ENCODE results near the gene INAVA.
A peak's percentile ranks its signal among the peaks of the same experiment; 100 is the strongest.
"Not testable (repeated sequence)": the region's sequence is repeated elsewhere in the genome, so short reads cannot be mapped to it uniquely, and the experiment has no call there.

INAVA gene

DNA sequence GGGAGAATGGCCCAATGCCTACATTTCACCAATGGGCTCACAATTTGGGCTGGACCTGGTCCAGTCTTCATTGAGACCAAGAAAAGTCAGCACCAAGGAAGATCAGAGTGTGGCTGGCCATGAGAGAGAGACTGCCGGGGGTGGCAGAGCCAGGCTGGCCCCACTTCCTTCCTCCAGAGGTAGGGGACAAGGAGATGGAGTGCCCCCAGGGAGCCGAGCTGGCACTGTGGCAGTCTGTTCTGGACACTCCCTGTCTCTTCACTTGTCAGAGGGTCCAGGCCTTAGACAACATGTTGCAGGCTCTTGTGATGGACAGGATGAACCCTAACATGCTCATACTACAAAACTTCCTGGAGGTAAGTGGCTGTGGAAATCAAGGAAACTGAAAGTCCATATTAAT lies 27.7 kb downstream of the INAVA start:
- no peak for DNase-seq

DNA sequence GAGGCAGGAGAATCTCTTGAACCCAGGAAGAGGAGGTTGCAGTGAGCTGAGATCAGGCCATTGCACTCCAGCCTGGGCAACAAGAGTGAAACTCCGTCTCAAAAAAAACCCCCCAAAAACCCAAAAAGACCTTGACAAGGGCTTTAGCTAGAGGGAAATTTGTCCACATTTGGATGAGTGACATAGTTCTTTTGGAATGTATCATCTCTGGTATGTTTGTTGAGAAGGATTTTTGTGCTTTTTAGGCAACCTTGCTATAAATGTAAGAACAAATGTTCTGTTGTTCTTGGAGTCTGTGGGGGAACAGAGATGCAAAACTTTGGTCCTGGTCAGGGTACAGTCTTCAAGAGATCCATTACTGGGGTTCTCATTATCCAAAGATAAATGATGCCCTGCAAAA lies 28.9 kb downstream of the INAVA start:
- no peak for DNase-seq

DNA sequence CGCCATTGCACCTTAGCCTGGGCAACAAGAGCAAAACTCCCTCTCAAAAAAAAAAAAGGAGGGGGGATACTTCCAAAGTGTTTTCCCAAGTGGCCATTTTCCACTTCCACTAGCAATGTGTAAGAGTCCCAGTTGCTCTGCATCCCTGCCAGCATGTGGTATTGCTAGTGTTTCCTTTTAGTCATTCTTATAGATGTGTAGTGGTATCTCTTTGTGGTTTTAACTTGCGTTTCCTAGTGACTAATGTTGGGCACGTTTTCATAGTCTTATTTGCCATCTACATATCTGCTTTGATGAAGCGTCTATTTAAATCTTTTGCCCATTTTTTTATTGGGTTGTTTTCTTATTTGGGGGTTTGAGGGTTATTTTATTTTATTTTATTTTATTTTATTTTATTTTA lies 31.1 kb downstream of the INAVA start:
- DNase-seq, result no peak

DNA sequence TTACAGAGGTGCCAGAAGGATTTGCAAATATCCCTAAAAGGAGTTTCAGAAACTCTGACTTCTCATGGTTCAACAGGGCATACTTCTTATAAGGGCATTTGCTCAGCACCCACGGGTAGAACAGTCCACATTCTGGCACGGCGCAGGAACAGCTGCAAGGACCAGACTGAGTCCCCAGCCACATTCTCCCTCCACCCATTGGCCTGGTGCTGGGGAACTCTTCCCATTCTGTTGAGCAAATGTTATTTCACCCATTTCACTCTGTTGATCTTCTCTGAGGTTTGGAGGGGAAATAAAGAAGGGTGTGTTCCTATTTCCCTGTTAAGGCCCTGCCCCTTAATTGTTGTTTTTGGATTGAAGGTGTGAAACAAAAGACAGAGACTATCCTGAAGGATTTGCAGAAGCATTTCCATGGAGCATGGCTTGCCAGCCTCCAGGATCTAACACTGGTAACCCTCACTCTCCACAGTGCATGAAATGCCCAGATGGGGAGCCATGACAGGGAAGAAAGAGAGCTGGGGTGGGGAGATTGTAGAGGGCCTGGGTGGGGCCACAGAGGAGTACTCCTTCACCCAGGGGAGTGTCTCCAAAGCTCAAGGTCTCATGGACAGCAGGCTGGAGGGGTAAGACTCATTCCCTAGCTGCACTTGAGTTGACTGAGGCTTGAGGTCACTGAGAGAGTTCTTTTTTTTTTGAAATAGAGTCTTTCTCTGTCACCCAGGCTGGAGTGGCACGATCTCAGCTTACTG lies 35.0 kb downstream of the INAVA start:
- DNase-seq, result peak; percentile 29

DNA sequence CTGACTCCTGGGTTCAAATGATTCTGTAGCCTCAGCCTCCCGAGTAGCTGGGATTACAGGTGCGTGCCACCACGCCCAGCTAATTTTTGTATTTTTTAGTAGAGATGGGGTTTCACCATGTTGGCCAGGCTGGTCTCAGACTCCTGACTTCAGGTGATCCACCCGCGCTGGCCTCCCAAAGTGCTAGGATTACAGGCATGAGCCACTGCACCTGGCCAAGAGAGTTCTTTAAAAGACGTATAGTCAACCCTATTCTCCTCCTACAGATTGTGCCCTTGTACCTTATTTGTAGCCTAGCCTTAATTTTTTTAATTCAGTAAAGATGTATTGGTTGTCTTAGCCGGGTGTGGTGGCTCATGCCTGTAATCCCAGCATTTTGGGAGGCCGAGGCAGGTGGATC lies 35.6 kb downstream of the INAVA start:
- peak; percentile 41 for DNase-seq

DNA sequence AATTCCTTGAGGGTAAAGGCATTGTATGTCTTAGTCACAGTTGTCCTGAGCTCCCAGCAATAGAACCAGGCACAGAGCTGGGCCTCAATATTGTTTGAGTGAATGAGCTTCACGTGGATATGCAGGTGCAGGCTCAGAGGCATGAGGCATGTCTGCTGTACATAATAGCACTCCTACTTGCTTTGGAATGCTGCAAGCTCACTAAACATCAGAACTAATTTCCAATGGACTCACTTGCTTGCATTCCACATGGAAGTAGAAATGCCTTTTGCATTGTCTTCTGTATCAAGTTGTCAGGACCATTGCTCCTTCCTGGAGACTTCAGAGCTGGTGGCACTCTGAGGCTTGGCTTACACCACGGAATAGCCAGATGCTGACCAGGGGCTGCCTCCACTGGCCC lies 37.1 kb downstream of the INAVA start:
- DNase-seq, result no peak

DNA sequence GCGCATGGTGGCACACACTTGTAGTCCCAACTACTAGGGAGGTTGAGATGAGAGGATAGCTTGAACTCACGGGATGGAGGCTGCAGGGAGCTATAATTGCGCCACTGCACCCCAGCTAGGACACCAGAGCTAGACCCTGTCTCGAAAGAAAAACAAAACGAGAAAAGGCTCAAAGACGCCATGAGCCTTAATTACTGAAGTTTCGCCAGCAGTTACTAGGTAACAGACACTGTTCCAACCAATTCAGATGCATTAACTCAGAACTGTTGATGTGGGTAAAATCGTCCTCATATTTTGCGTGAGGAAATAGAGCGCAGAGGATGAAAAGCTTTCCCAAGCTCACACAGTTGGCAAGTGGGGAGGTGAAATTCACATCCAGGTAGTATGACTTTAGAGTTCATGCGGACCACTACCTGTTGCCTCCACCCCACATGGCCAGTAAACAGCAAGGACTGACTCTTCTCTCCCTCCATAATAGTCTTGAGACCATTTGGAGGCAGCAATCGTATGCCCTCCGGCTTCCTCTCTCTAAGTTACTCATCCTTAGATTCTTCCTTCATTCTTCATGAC lies 40.1 kb downstream of the INAVA start:
- DNase-seq, result no peak

DNA sequence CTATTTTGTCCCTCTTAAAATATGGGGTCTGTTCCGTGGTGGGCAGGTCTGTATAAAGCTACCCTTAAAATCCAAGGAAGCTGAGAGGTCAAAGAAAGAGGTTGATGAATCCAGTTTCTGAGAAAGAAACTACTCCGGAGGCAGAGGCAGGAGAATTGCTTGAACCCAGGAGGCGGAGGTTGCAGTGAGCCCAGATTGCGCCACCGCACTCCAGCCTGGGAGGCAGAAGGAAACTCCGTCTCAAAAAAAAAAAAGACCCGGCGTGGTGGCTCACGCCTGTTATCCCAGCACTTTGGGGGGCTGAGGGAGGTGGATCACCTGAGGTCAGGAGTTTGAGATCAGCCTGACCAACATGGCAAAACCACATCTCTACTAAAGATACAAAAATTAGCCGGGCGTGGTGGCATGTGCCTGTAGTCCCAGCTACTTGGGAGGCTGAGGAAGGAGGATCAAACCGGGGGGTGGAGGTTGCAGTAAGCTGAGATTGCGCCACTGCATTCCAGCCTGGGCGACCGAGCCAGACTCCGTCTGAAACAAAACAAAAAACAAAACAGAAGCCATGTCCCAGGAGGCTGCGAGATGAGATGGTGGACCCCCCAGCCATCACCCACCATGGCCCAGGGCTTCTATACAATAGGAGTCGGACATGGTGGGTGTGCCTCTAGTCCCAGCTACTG lies 40.7 kb downstream of the INAVA start:
- not testable (repeated sequence) for DNase-seq

DNA sequence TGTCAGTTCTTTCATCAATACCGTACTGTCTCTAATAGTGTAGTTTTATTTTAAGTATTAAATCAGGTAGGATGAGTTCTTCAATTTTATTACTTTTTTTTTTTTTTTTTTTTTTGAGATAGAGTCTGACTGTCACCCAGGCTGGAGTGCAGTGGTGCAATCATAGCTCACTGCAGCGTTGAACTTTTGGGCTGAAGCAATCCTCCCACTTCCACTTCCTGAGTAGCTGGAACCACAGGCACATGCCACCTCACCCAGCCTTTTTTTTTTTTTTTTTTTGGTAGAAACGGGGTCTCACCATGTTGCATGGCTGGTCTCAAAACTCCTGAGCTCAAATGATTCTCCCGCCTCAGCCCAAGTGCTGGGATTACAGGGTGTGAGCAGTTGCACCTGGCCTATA lies 44.3 kb downstream of the INAVA start:
- no peak for DNase-seq

DNA sequence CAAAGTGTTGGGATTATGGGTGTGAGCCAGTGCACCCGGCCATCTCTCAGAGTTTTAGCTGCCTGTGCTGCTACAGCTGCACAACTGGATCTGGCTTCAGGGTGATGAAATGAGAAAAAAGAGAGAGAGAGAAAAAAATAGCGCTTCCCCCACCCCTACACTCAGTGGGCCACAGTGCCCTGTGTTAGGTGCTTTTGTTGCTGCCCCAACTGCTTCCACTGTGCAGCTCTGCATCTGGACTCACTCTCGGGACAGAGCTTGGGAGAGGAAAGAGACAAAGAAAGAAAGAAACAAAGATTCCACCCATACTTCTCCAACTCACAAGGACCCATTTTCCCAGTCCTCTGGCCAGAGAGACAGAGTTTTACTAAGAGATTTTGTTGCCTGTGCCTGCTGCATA lies 50.4 kb downstream of the INAVA start:
- no peak for DNase-seq

DNA sequence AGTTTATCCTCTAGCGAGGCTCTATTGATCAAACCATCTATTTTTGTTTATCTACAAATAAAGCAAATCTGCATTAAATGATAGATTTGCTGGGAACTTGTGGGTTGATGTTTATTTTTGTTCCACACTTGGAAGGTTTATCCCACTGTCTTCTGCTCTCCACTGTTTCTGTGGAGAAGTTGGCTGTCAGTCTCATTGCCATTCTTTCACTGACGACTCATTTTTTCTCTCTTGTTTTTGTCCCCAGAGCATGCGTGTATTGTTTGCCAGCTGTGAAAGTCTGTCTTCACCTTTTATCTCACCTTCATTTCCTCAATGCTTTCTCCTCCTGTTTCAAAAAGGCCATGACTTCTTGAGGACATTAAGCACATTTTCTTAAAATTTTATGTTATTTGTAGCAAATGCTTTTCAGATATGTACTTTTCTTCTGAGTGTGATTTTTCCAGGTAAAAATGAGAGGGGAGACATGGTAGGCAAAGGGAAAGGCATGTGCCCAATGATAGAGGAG lies 52.4 kb downstream of the INAVA start:
- no peak for DNase-seq

DNA sequence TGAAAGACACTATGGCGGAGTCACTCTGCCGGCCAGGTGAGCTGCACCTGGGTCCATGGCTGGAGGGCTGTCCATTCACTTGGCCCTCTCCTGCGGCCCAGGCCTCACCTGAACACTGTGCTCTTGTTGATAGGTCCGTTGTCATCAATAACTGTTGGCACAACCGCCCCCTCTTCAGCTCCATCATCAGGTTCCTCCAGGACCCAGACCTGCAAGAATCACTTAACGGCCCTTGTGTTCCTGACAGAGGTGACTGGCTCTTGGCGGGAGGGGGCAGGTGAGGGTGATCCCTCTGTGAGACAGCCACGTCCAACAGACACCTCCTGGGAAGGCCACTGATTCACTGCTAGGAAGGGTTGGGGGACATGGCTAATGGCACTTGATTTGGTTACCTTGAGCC lies 54.9 kb downstream of the INAVA start:
- DNase-seq, result no peak

DNA sequence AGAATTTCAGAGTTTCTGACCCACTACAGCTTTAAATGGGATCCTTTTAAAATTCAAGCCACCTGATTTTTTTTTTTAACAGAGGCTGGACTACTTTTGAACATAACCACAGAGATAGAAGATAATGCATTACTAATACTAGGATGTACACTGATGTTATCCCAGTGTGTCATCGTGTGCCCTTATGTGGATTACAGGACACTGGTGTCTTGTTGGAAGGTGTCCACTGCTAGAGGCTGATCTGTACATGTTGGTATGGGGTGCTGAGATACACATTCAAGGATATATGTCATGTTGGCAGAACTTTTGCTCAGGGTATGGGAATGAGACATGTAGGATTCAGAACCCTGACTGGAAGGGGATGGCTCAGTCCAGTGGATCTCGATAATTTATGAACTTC lies 56.3 kb downstream of the INAVA start:
- no peak for DNase-seq

DNA sequence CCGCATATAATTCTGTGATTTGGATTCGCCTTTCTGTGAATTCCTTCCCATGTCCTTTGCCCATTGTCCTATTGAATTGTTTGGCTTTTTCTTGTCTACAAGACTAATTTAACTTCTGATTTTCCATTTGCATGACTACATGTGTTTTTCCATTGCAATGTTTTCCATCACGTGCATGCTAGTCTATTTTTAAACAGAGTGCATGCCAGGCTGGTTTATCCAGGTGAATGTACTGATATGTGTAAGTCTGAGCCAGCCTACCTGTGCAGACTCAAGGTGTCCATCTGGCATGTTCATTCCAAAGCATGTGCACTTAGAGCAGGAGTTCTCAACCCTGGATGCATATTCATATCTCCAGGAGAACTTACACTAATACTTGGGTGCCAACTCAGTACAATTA lies 59.7 kb downstream of the INAVA start:
- DNase-seq, result no peak

DNA sequence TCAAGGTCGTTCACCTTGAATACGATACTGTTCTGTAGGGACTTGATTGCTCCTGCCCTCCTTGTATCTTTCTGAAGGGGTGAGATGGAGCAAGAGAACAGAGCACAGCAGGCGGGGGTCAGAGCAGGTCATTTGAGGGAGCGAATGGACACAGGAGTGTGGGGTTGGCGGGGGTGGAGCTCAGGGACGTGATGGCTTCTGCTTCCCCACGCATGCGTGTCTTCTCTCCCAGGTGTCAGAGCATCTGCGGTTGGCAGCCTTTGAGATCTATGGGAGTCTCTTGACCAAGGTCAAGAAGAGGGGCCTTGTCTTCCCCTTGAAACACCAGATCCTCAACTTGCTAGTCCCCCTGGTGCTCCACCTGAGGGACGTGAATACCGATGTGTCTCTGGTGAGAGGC lies 63.9 kb downstream of the INAVA start:
- peak; percentile 37 for DNase-seq

DNA sequence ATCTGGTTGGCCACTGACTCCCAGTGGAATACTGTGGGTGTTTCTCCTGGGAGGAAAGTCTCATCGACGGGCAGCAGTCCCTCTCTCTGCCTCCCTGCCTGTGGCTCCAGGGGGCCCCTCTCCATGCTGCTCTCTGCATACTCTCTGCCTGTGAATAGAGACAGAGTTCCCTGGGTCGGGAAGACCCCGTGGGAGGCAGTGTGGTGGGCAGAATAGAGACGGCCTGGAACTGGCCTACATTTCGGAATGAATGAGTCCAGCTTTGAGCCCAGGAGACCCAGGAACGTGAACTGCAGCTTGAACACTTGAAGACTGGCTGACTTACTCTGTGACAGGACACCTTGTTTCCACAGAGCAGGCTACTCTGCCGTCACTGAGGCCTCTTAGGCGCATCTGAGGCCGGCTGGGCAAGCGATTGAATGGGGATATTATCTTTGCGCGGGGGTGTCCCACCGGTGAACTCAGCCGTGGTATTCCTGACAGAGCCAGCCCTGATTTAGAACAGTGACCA lies 64.8 kb downstream of the INAVA start:
- DNase-seq, result no peak

DNA sequence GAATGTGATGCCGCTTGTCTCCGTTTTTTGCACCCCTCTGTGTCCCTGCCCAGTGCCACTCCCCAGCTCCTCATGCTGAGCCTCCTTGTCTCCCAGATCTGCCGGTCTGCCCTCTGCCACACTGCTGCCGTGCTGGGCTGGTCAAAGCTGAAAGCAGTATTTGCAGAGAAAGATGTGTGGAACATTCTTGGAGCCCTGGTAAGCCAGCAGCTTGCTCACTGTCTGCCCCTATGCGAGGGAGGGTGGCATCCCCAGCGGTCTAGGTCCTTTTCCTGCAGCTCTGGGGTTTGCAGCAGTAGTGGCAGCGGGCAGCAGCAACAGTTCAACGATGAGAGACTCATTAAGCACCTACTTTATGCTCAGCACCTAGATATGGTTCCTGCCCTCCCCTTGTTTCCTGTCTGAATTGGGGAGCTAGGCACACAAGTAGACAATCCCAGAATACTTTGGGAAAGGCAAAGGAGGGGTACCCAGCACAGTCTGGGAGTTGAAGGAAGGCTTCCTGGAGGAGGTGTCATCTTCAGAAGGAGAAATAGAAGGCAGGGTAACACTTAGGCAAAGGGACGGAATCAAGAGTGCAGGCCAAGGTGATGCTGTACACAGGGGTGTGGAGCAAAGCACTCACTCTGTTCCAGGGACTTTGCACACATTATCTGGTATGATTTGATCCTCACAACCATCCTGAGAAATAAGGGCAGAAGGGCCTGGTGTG lies 65.7 kb downstream of the INAVA start:
- DNase-seq, result no peak

DNA sequence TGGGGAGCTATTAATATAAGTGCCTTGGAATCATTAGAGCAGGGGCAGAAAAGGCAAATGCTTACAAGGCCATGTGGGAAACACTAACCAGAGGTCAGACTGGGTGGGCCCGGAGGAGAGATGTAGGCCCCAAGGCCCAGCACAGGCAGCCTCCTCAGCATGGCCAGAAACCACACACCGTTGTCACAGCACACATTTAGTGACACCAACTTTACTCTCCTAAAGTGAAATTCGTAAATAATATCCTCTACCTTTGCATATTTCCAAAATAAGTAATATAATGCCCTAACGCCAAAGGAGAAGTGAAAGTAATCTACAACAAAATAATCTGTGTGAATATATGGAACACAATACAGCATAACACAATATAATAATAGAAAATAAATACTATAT lies 66.2 kb downstream of the INAVA start:
- DNase-seq, result no peak

DNA sequence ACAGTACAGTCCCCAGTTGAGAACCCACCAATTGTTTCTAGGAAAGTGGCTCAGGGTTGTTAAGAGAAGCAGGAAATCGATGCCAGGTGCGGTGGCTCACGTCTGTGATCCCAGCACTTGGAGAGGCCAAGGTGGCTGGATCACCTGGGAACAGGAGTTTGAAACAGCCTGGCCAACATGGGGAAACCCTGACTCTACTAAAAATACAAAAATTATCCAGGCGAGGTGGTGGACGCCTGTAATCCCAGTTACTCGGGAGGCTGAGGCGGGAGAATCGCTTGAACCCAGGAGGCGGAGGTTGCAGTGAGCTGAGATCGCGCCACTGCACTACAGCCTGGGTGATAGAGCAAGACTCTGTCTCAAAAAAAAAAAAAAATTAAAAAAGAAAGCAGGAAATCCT lies 67.5 kb downstream of the INAVA start:
- not testable (repeated sequence) for DNase-seq

DNA sequence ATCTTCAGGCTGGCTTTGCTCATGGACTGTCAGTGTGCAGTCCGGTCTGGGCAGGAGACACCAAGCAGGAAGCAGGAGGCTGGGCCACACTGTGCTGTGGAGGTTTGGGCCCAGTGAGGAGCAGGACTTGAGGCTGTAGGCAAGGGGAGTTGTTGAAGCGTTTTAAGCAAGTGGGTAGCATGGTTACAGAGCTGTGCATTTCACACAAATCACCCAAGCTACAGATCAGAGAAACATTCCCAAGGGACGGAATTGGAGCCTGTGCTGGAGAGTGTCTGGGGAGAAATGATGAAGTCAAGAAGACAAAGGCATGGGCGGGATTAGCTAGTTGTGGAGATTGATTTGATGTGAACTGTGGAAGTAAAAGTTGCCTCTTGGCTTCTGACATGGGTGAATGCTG lies 67.9 kb downstream of the INAVA start:
- DNase-seq, result peak; percentile 32

DNA sequence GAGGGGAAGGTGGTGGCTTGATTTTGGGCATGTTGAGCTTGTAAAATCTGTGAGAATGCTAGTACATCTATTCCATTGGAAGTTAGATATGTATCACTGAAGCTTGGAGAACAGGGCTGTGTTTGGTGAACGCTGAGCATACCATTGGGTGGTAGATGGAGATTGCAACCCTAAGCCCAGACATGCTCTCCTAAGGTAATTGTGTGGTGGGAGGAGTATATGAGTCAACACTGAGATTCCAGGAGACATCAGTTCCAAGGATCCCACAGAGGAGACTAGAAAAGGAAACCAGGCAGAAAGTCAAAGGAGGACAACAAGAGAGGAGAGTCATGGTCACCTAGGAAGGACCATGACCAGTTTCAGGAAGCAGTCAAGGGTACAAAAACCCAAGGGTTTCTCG lies 68.4 kb downstream of the INAVA start:
- no peak for DNase-seq

DNA sequence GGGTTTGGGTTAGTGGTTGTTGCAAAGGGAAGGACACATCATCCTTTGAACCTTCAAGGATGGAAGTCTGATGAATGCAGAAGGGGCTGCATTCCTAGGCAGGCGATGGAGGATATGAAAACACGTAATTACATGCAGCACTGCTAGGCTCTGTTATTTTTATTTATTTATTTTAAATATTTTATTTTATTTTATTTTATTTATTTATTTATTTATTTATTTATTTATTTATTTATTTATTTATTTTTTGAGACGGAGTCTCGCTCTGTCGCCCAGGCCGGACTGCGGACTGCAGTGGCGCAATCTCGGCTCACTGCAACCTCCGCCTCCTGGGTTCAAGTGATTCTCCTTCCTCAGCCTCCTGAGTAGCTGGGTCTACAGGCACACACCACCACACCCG lies 69.2 kb downstream of the INAVA start:
- DNase-seq, result not testable (repeated sequence)
